Vagina (tissue), 2 donors: ENCODE data around the gene TRIM33.

Source experiments
- POLR2A ChIP-seq, 2 donors: fragments of 450-650 bp; IDR thresholded peaks; one replicate each; pipeline ENCODE4 v1.6.1; 2017; ENCODE audit warnings: antibody characterized with exemption in 2 of 2, mild to moderate bottlenecking in 2 of 2, moderate library complexity in 2 of 2
- POLR2AphosphoS5 ChIP-seq, 2 donors: sonication (generic); formaldehyde crosslinking; IDR thresholded peaks; one replicate each; pipeline ENCODE4 v1.9.0; 2017; ENCODE audit warnings: antibody characterized with exemption in 2 of 2, mild to moderate bottlenecking in 2 of 2, low read depth in 1 of 2; ENCODE audit not compliant: insufficient read depth in 1 of 2
- TF ChIP-seq, protein P1 (sequence below), 3 experiments: fragments of 450-650 bp in 2 of 3; fragments of 200-600 bp in 1 of 3; sonication (generic) in 1 of 3; IDR thresholded peaks; one replicate each; pipeline ENCODE4 v1.5.1; 2017 to 2019; ENCODE audit warnings: antibody characterized with exemption in 3 of 3, mild to moderate bottlenecking in 2 of 3, moderate library complexity in 2 of 3

DNA sequence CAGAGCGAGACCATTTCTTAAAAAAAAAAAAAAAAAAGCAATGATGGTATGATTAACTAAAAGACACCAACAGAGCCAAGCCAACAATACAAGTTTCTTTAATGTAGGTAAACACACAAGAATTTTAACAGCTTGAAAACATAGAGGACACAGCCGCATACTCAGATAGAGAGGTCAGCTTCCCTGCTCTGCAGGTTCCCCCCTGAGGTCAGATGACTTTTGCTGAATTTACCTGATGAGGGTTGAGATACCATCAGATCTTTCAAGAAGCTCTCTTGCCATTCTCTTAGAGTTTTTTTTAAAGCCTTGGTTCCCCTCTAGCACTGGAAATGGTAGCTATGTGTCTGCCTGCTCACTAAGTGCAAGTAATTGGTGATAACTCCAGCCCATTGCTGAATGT lies 39.3 kb upstream of the TRIM33 start:
- TF ChIP-seq, protein P1, sequence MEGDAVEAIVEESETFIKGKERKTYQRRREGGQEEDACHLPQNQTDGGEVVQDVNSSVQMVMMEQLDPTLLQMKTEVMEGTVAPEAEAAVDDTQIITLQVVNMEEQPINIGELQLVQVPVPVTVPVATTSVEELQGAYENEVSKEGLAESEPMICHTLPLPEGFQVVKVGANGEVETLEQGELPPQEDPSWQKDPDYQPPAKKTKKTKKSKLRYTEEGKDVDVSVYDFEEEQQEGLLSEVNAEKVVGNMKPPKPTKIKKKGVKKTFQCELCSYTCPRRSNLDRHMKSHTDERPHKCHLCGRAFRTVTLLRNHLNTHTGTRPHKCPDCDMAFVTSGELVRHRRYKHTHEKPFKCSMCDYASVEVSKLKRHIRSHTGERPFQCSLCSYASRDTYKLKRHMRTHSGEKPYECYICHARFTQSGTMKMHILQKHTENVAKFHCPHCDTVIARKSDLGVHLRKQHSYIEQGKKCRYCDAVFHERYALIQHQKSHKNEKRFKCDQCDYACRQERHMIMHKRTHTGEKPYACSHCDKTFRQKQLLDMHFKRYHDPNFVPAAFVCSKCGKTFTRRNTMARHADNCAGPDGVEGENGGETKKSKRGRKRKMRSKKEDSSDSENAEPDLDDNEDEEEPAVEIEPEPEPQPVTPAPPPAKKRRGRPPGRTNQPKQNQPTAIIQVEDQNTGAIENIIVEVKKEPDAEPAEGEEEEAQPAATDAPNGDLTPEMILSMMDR (IDR thresholded peaks at IDR 0.05) = no peak
- TF ChIP-seq POLR2A (IDR thresholded peaks at IDR 0.05) (no peak), POLR2AphosphoS5 (IDR thresholded peaks at IDR 0.05; ENCODE audit: insufficient read depth in 1 of 2, low read depth in 1 of 2) (no peak)
